Stimulated activated CD4-positive, alpha-beta T cell treated with anti-CD3 and anti-CD28 coated beads, TNF-alpha, amount 100 ng/mL, for 48 hours (primary cell): ENCODE results near the gene TMEM38A.
"Not testable (repeated sequence)": the region's sequence is repeated elsewhere in the genome, so short reads cannot be mapped to it uniquely, and the experiment has no call there.

Experiments used
- DNase-seq, 3 donors: peaks; one replicate each; pipeline ENCODE4 v3.0.0-alpha.2; 2020; ENCODE audit warnings: low read depth in 3 of 3

The TMEM38A gene

DNA sequence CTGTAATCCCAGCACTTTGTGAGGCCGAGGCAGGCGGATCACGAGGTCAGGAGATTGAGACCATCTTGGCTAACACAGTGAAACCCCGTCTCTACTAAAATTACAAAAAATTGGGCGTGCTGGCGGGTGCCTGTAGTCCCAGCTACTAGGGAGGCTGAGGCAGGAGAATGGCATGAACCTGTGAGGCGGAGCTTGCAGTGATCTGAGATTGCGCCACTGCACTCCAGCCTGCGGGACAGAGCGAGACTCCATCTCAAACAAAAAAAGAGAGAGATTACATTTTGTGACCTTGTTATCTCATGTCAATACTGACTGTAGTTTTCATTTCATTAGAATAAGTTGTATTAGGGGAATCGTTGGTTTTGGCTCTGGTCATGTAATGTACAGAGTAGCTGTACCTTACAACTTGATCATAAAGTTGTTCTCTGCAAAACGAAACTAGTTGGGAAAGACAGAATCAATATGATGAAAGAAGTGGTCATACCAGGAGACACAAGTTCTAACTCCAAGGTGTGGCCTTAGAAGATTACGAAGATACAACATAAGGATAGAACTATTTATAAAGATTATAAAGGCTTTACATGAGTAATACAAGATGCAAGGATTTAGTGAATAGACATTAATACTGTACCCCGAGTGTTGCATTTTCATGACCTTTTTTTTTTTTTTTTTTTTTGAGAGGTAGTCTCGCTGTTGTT lies 15.3 kb downstream of the TMEM38A start:
- no peak for DNase-seq

DNA sequence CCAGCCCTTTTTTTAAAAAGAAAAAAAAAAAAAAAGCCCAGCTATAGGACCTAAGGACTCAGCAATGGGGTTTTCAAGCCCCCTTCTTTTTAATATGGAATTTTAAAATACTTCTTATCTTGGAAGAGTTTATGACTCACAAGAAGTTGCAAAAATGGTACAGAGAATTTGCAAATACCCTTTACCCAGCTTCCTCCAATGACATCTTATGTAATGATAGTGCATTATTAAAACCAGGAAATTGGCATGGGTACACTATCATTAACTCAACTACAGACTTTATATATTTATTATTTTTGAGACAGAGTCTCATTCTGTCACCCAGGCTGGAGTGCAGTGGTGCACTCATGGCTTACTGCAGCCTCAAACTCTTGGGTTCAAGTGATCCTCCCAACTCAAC lies 16.1 kb downstream of the TMEM38A start:
- DNase-seq, result no peak

GRCh38 chr19:16678498-16678897 lies 17.6 kb downstream of the TMEM38A start:
- DNase-seq, result no peak

GRCh38 chr19:16679811-16680210 lies 18.9 kb downstream of the TMEM38A start:
- DNase-seq, result no peak

DNA sequence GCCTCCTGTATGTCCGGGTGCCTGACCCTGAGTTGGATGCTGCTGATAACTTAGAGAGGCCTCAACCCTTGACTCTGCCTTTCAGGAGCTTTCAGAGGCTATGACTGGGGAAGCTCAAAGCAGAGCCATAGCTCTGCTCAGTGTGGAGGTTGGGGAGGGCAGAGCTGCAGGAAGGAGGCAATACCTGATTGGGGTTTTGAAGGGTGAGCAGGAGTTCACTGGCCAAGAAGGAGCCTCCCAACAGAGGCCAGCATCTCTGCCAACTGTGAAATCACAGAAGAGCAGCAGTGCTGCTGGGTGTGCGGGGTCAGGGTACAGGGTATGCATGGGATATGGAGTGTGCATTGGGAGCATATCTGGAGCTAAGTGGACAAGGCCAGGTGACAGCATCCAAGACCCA lies 21.6 kb downstream of the TMEM38A start:
- DNase-seq, result no peak

DNA sequence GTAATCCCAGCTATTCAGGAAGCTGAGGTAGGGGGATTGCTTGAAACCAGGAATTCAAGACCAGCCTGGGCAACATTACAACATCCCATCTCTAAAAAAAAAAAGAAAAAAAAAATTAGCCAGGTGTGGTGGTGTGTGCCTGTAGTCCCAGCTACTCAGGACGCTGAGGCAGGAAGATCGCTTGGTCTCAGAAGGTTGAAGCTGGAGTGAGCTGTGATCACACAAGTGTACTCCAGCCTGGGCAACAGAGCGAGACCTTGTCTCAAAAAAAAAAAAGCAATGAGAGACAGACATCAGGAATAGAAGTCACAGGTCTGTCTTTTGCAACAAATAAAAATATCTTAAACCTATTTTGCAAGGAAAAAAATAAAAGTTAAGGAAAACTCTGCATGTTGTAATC lies 23.3 kb downstream of the TMEM38A start:
- DNase-seq, result no peak

- no peak for DNase-seq
These were observed 27.1 kb downstream of the TMEM38A start for GRCh38 chr19:16688084-16688483.

GRCh38 chr19:16698914-16699313 lies 38.0 kb downstream of the TMEM38A start:
- DNase-seq, result no peak

DNA sequence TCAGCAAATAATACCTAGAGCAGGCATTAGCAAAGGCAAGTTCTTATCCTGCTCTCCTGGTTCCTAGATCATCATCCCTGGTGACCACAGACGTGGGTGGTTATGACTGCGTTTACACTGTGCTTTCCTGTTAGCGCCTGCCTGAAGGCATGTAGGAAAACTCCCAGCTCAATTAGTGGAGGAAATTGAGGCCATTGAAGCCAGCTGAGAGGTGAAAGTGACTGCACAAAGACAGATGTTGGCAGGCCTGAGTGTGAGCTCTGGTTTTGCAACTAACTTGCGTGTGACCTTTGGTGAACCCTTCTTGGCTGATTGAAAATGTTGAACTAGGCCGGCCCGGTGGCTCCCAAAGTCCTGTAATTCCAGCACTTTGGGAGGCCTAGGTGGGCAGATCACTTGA lies 41.2 kb downstream of the TMEM38A start:
- no peak for DNase-seq

- no peak for DNase-seq
These were observed 42.7 kb downstream of the TMEM38A start for GRCh38 chr19:16703677-16704076.

DNA sequence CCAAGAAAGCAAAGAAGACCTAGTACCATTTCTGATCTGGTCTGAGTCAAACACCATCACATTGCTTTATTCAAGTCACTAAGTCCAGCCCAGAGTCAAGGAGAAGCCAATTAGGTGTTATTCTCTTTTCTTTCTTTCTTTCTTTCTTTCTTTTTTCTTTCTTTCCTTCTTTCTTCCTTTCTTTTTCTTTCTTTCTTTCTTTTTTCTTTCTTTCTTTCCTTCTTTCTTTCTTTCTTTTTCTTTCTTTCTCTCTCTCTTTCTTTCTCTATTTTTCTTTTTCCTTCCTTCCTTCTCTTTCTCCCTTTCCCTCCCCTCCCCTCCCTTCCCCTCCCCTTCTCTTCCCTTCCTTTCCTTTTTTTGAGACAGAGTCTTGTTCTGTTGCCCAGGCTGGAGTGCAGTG lies 49.9 kb downstream of the TMEM38A start:
- DNase-seq, result not testable (repeated sequence)

DNA sequence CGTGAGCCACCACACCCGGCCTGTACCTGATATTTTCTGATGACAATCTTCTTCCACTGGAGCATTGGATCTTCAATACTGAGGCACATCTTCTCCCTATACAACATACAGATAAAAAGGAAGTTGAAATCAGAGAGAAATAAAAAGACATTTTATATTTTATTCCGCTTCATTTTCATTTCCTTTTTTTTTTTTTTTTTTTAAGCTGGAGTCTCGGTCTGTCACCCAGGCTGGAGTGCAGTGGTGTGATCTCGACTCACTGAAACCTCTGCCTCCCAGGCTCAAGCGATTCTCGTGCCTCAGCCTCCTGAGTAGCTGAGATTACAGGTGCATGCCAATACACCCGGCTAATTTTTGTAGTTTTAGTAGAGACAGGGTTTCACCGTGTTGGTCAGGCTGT lies 51.4 kb downstream of the TMEM38A start:
- not testable (repeated sequence) for DNase-seq

DNA sequence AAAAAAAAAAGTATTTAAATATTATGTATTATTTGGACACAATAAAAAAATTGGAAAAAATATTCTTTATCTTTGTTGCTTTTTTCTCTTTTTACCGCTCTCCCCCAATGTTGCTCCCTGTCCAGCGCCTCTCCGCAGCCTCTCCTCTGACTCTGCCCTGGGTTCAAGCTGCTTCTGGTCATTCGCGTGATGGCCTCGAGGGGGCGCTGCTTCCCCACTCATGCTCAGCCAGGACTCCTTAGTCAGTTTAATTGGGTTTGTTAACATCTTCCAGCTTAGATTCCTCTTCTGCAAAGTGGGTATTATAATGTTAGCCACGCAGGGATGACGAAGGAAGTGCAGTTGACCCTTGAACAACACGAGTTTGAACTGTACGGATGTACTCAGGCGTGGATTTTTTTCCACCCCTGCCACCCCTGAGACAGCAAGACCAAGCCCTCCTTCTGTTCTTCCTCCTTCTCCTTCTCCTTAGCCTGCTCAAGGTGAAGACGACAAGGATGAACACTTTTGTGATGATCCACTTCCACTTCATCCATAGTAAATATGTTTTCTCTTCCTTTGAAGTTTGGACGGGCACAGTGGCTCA lies 53.9 kb downstream of the TMEM38A start:
- DNase-seq, result peak; percentile 24 to 34 (median 25)

DNA sequence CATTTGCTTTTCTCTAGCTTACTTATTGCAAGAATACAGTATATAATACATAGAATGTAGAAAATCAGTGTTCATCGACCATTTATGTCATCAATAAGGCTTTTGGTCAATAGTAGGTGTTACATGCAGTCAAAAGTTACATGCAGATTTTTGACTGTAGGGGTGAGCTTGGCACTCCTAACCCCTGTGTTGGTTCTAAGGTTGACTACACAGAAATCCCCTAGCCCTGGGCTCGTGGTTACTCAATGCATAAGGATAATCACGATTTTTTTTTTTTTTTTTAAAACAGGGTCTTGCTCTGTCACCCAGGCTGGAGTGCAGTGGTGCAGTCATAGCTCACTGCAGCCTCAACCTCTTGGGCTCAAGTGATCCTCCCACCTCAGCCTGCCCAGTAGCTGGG lies 54.7 kb downstream of the TMEM38A start:
- no peak for DNase-seq

DNA sequence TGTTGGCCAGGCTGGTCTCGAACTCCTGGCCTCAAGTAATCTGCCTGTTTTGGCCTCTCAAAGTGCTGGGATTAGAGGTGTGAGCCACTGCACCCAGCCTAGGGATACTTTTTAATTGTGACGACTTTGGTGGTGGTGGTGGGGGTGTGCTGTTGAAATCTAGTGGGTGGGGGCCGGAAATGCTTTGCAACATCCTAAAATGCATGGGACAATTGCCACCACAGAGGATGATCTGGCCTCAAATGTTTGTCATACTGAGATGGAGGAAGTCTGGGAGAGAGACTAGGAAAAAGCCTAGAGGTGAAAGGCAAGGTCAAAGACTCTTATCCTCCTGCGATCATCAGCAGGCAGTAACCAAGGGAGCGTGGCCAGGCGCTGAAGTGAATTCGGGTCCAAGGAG lies 60.1 kb downstream of the TMEM38A start:
- DNase-seq, result no peak

- DNase-seq, result no peak
These were observed 61.7 kb downstream of the TMEM38A start for GRCh38 chr19:16722591-16722990.

GRCh38 chr19:16726916-16727315 lies 66.0 kb downstream of the TMEM38A start:
- DNase-seq, result no peak

DNA sequence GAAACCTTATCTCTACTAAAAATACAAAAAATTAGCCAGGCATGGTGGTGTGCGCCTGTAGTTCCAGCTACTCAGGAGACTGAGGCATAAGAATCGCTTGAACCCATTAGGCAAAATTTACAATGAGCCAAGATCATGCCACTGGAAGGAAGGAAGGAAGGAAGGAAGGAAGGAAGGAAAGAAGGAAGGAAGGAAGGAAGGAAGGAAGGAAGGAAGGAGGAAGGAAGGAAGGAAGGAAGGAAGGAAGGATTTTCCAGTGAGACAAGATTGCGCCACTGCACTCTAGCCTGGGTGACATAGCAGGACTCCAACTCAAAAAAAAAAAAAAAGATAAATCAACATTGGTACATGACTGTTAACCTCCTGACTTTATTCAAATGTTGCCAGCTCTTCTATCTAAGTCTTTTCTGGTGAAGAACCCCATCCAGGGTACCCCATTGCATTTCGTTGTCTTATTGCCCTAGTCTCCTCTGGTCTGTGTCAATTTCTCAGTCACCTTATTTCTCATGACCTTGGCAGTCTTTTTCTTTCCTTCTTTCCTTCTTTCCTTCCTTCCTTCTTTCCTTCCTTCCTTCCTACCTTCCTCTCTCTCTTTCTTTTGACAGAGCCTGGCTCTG lies 74.8 kb downstream of the TMEM38A start:
- DNase-seq, result not testable (repeated sequence)

DNA sequence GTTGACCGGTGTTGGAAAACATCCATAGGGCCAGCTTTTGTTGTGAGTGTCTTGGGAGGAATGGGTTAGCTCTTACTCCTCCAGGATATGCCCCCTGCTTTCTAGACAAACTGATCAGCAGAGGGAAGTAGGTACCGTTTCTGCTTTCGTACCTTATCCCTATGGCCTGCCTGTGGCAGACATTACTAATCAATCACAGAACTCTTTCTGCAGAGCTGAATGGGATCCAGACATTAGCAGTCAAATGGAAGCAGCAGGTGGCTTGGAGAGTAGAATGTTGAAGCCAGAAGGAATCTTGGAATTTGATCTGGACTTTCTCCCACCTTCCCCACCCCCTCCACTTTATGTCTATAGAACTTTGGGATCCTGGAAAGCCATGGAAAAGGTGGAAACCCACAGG lies 75.8 kb downstream of the TMEM38A start:
- no peak for DNase-seq

GRCh38 chr19:16737911-16738310 lies 77.0 kb downstream of the TMEM38A start:
- DNase-seq, result no peak

- DNase-seq, result no peak
These were observed 78.6 kb downstream of the TMEM38A start for GRCh38 chr19:16739546-16739945.
